Neutrophil (primary cell): ENCODE results near the gene CCDC178.

Experiments used
- H3K27ac ChIP-seq: fragments of 200-600 bp; sonication (generic); 2 replicates; pipeline ENCODE4 v1.5.1; 2016; ENCODE audit warnings: mild to moderate bottlenecking, moderate library complexity
- H3K27me3 ChIP-seq: fragments of 200-600 bp; sonication (generic); 2 replicates; pipeline ENCODE4 v1.6.0; 2016; ENCODE audit warnings: mild to moderate bottlenecking
- H3K36me3 ChIP-seq: fragments of 200-600 bp; sonication (generic); 2 replicates; pipeline ENCODE4 v1.5.1; 2017
- H3K4me1 ChIP-seq, 2 experiments: fragments of 200-600 bp in 1 of 2; sonication (generic) in 1 of 2; 1 replicate in 1 of 2; 2 replicates in 1 of 2; pipeline versions ENCODE4 v1.5.1 to v1.6.1; 2013 to 2016; ENCODE audit warnings: low read depth in 1 of 2, low read length in 1 of 2, mild to moderate bottlenecking in 1 of 2, moderate library complexity in 1 of 2; ENCODE audit not compliant: control insufficient read depth in 1 of 2, insufficient read depth in 1 of 2
- H3K4me3 ChIP-seq, 2 experiments: fragments of 200-600 bp in 1 of 2; sonication (generic) in 1 of 2; 1 replicate in 1 of 2; 2 replicates in 1 of 2; pipeline ENCODE4 v1.5.1; 2013 to 2016; ENCODE audit warnings: low read depth in 1 of 2, low read length in 1 of 2, mild to moderate bottlenecking in 1 of 2, moderate library complexity in 1 of 2
- H3K9me3 ChIP-seq: fragments of 200-600 bp; sonication (generic); 2 replicates; pipeline ENCODE4 v1.5.1; 2016
- CTCF ChIP-seq: fragments of 200-600 bp; sonication (generic); IDR thresholded peaks from 2 replicates; pipeline ENCODE4 v1.5.1; 2016; ENCODE audit warnings: antibody characterized with exemption

CCDC178 gene

GRCh38 chr18:33231474-33232317 lies 208.8 kb downstream of the CCDC178 start:
- Histone ChIP-seq H3K4me3 (no peak overlapping the region), H3K4me1 (no peaks in the 10 kb centered on the region), H3K9me3 (no peaks in the 10 kb centered on the region), H3K27ac (no peak overlapping the region), H3K36me3 (no peaks in the 10 kb centered on the region), H3K27me3 (no peaks in the 10 kb centered on the region)
- no peak for TF ChIP-seq CTCF

- Histone ChIP-seq H3K9me3 (no peaks in the 10 kb centered on the region), H3K4me3 (no peak overlapping the region), H3K4me1 (no peaks in the 10 kb centered on the region), H3K27me3 (no peaks in the 10 kb centered on the region), H3K36me3 (no peaks in the 10 kb centered on the region), H3K27ac (no peak overlapping the region)
- no peak for TF ChIP-seq CTCF
Measured at GRCh38 chr18:33212363-33212762, 228.2 kb downstream of the CCDC178 start.

GRCh38 chr18:33210575-33211189 lies 229.8 kb downstream of the CCDC178 start:
- TF ChIP-seq CTCF: no peak
- H3K9me3 ChIP-seq: no peaks in the 10 kb centered on the region
- no peaks in the 10 kb centered on the region for H3K4me1 ChIP-seq
- H3K27me3 ChIP-seq: no peaks in the 10 kb centered on the region
- H3K4me3 ChIP-seq: no peak overlapping the region
- H3K36me3 ChIP-seq: no peaks in the 10 kb centered on the region
- no peak overlapping the region for H3K27ac ChIP-seq

GRCh38 chr18:33205777-33206176 lies 234.7 kb downstream of the CCDC178 start:
- no peak overlapping the region for H3K4me3 ChIP-seq
- no peaks in the 10 kb centered on the region for H3K27me3 ChIP-seq
- H3K27ac ChIP-seq: no peak overlapping the region
- no peaks in the 10 kb centered on the region for H3K36me3 ChIP-seq
- no peaks in the 10 kb centered on the region for H3K9me3 ChIP-seq
- TF ChIP-seq CTCF: no peak
- H3K4me1 ChIP-seq: no peaks in the 10 kb centered on the region

GRCh38 chr18:33201509-33201926 lies 239.0 kb downstream of the CCDC178 start:
- Histone ChIP-seq H3K4me1 (no peaks in the 10 kb centered on the region), H3K27ac (no peak overlapping the region), H3K36me3 (no peaks in the 10 kb centered on the region), H3K27me3 (no peaks in the 10 kb centered on the region), H3K9me3 (no peaks in the 10 kb centered on the region), H3K4me3 (no peak overlapping the region)
- TF ChIP-seq CTCF: no peak
